Right cardiac atrium (tissue), 5 donors: ENCODE data around the gene RAB35. TPM values are rescaled to one million over a fixed set of nuclear protein-coding genes. Genes with fewer than 3 reads are reported as not detected.

Source experiments
- ATAC-seq, 2 donors: fragments of 200-7000 bp; cut with Tn5 transposase; one replicate each; pipeline versions ENCODE4 v1.8.0 to v1.9.1; 2020; ENCODE audit warnings: moderate library complexity in 2 of 2, mild to moderate bottlenecking in 1 of 2
- DNase-seq, 3 donors: peaks; one replicate each; pipeline ENCODE4 v3.0.0-alpha.2; 2020
- H3K27ac ChIP-seq: one replicate; pipeline ENCODE4 v1.5.1; 2013; ENCODE audit warnings: mild to moderate bottlenecking, low read length, control low read depth, moderate library complexity
- H3K27me3 ChIP-seq: one replicate; pipeline ENCODE4 v1.6.1; 2013; ENCODE audit not compliant: control insufficient read depth, insufficient read depth
- H3K4me1 ChIP-seq: one replicate; pipeline ENCODE4 v1.6.1; 2013; ENCODE audit warnings: low read length; ENCODE audit not compliant: control insufficient read depth, insufficient read depth
- H3K4me3 ChIP-seq: one replicate; pipeline ENCODE4 v1.5.1; 2013; ENCODE audit warnings: low read length, control low read depth
- H3K9me3 ChIP-seq: one replicate; pipeline ENCODE4 v1.6.1; 2013; ENCODE audit warnings: low read length; ENCODE audit not compliant: control insufficient read depth
- WGBS: extraction: QIAGEN DNeasy Blood & Tissue Kit; methylation state at CpG from one replicate; pipeline ENCODE4 v1.1.7; 2013; 5-methylcytosine and 5-hydroxymethylcytosine counted together
- intact Hi-C, 4 donors: fragments of 100-400 bp; cut with DNase I; formaldehyde crosslinking; loops; one replicate each; pipeline versions ENCODE4 v1.11.0 to v1.14.0; 2022 to 2023
- long read RNA-seq, 4 donors: library from polyadenylated mRNA; unstranded; transcript quantifications; one replicate each; pipeline ENCODE4 v2.0.0, GENCODE V29; 2020 to 2021
- polyA plus RNA-seq: library from polyadenylated mRNA; stranded (reverse); fragments of 200-250 nt; gene quantifications from one replicate; pipeline ENCODE4 v1.2.3, GENCODE V29; 2013
- total RNA-seq, 4 donors: library from RNA; stranded (reverse); fragmentation: NEBNext Ultra II Directional; extraction: Animal tissue kit (Norgen Biotek cat#: 25700); gene quantifications; one replicate each; pipeline ENCODE4 v1.2.1, GENCODE V29; 2021
- donor health status: healthy with polysubstance abuse.
- donor health status: DM: no; HTN: yes; CAD: no.
- donor health status: DM: no; HTN: no; CAD: no.
- donor health status: DM: no; HTN: yes; CAD: no; lungs with severe emphysema.
- donor health status: DM: yes; HTN: yes; CAD: no.

Gene RAB35
- total RNA-seq: 10 to 100 TPM; 21.3 to 32.0 (median 25.2) TPM
- polyA plus RNA-seq: 20.1 TPM
- long read RNA-seq, donor 1, transcript RAB35-201 (6 exons, 2,945 nt): major isoform, 8 of 14 reads
- long read RNA-seq, donor 1, partial matches to known transcripts: 0 of 14 reads
- long read RNA-seq, donor 1, other reads (novel, unspliced or antisense): 5 of 14 reads
- long read RNA-seq, donor 2, transcript RAB35-201 (6 exons, 2,945 nt): major isoform, 7 of 7 reads
- long read RNA-seq, donor 2, partial matches to known transcripts: 0 of 7 reads
- long read RNA-seq, donor 2, other reads (novel, unspliced or antisense): 0 of 7 reads
- long read RNA-seq, donor 3, transcript RAB35-201 (6 exons, 2,945 nt): major isoform, 43 of 64 reads
- long read RNA-seq, donor 3, partial matches to known transcripts: 1 of 64 reads
- long read RNA-seq, donor 3, other reads (novel, unspliced or antisense): 15 of 64 reads
- long read RNA-seq, donor 4, transcript RAB35-201 (6 exons, 2,945 nt): major isoform, 6 of 8 reads
- long read RNA-seq, donor 4, partial matches to known transcripts: 0 of 8 reads
- long read RNA-seq, donor 4, other reads (novel, unspliced or antisense): 2 of 8 reads

DNA sequence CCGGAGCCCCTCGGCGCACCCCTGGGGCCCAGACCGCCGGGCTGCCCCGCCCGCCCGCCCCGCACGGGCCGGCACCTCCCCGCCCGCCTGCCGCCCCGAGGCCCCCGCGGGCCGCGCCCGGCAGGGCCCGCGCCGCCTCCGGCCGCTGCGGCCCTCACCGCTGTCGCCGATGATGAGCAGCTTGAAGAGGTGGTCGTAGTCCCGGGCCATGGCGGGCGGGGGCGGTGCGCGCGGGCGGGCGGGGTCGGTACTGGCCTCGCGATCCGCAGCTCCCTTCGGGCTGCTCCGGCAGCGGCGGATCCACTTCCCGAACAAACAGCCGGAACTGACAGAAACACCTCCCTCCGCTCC is at the start of gene RAB35:
RAB35 (minus strand) TSS at position 313 of the 351 bp plus-strand sequence; CDS start at position 210, 103 bp downstream.
- ATAC-seq: no peak
- Histone ChIP-seq H3K9me3 (no peaks in the 10 kb centered on the region), H3K4me3 (peak within 1 kb of the TSS; percentile 98), H3K4me1 (peaks cover 16% of the 10 kb centered on the region), H3K27ac (peak within 1 kb of the TSS; percentile 89), H3K27me3 (no peaks in the 10 kb centered on the region)
- intact Hi-C loops: no loop called here
- DNase-seq: no peak
- WGBS: under 1% methylated on average over 50 of the region's 50 CpGs

DNA sequence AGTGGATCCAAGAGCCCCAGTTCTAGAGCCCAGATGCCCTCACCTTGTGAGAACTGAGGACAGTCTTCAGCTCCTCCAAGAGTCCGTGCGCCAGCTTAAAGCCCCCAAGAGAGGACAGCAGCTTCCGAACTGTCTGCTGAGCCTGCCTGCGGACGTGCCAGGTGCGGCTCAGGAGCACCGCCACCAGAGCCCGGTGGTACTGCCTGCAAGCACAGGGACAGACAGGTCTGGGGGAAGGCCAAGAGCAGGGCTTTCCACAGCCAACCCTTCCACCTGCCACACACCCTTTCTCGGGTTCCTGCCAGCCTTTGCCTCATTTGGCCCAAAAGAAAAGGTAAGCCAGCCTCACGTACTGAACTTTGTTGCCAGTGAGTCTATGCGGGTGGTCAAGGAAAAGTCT is 47.7 kb upstream of the RAB35 start:
- no peak for DNase-seq
- intact Hi-C loops: no loop called here
- no peak for ATAC-seq
- H3K4me3 ChIP-seq: no peak overlapping the region
- no peaks in the 10 kb centered on the region for H3K9me3 ChIP-seq
- 93% methylated on average over 11 of the region's 11 CpGs for WGBS
- no peaks in the 10 kb centered on the region for H3K27me3 ChIP-seq
- no peak overlapping the region for H3K27ac ChIP-seq
- H3K4me1 ChIP-seq: no peaks in the 10 kb centered on the region

DNA sequence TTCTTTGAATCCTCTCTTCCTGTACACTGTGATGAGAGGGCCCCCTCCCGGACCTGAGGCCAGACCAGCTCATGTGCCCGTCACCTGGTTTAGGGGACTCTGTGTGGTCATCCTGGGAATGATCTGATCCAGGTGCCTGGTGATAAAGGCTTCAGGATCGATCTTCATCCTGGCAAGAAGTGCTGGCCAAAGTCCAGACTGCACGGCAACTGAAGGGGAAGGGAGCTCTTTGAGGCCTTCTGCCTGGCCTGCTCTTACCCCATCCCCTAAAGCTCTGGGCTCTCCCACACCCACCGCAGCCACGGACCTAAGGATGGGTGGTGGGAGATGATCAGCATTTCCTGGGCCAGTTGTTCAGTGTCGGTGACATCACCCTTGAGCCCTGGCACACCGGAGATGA is 46.2 kb upstream of the RAB35 start:
- DNase-seq (no peak), ATAC-seq (no peak)
- 83% methylated on average over 8 of the region's 8 CpGs for WGBS
- no peaks in the 10 kb centered on the region for H3K27me3 ChIP-seq
- H3K27ac ChIP-seq: no peak overlapping the region
- no peak overlapping the region for H3K4me3 ChIP-seq
- H3K9me3 ChIP-seq: no peaks in the 10 kb centered on the region
- no peaks in the 10 kb centered on the region for H3K4me1 ChIP-seq
- intact Hi-C loops: no loop called here

DNA sequence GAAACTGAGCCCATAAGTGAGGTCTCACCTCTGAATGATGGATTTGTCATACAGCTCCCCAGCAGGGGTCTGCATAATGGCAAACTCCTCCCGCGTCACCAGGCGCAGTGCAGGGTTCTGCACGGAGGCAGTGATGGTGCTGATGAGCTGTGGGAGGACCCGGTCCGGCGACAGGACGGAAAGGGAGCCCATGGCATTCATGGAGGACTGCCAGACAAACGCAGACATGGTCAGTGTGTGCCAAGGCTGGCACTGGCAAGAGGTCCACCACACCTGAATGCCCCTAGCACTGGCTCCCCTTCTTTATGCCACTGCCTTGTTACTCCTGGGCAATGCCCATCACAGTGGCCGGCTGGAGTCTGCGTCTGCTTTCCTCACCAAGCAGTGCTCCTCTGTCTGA is 45.3 kb upstream of the RAB35 start:
- H3K4me3 ChIP-seq: no peak overlapping the region
- no peak overlapping the region for H3K27ac ChIP-seq
- no peaks in the 10 kb centered on the region for H3K27me3 ChIP-seq
- WGBS: 93% methylated on average over 11 of the region's 11 CpGs
- DNase-seq (no peak), ATAC-seq (no peak)
- H3K9me3 ChIP-seq: no peaks in the 10 kb centered on the region
- intact Hi-C loops: no loop called here
- H3K4me1 ChIP-seq: no peaks in the 10 kb centered on the region

DNA sequence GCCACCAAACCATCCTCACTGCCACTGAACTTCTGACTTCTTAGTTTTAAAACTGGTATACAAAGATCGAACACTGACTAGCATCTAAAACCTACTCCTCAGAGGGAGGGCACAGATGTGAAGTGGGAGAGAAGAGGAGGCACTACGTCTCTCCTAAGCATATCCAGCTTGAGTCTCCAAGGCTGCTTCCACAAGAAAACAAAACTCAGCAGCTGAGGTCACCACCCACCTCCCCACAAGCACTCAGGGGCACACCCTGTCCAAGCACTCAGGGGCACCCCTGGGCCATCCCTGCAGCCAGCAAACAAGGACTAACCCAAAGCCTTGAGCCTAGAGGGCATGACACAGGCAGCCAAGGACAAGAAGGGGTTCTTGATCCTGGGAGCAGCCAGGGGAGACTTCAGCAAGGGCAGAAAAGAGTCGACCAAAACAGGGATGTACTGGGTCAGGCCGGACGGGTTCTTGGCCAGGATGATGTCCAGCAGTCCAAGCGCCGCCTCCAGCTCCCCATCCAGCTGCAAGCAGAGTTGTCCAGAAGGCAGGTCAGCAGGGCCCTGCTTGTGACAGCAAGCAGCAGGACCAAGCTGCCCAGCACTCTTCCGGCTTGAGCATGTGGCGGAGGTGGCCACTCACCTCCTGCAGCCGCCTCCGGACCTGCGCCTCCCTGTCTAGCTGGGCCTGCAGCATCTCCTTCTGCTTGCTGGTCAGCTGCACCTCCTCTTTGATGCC is 43.1 kb upstream of the RAB35 start:
- Histone ChIP-seq H3K9me3 (no peaks in the 10 kb centered on the region), H3K4me3 (no peak overlapping the region), H3K4me1 (no peaks in the 10 kb centered on the region), H3K27me3 (no peaks in the 10 kb centered on the region), H3K27ac (no peak overlapping the region)
- WGBS: 86% methylated on average over 12 of the region's 12 CpGs
- ATAC-seq (peak; percentile 22), DNase-seq (peak in 1 of 3 donors; percentile 71)
- intact Hi-C loops: no loop called here

DNA sequence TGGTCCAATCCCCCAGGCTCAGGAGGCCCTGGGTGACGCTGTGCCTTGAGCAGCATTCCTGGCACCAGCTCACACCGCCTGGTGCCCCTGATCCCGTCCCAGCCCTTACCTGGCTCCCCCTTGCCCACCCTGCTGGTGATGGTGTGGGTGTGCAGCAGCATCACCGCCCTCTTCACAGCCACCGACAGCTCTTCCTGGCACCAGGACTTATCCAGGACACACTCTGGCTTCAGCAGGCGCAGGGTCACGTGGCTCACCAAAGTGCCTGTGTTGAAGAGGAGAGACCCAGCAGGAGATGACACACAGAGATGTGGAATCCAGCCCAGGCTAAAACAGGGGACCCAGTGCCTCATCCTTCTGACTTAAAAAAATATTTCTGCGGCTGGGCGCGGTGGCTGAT is 41.8 kb upstream of the RAB35 start:
- DNase-seq: no peak
- ATAC-seq: no peak
- Histone ChIP-seq H3K27ac (no peak overlapping the region), H3K4me3 (no peak overlapping the region), H3K9me3 (no peaks in the 10 kb centered on the region), H3K4me1 (no peaks in the 10 kb centered on the region), H3K27me3 (no peaks in the 10 kb centered on the region)
- WGBS: 96% methylated on average over 10 of the region's 10 CpGs
- intact Hi-C loops: no loop called here

DNA sequence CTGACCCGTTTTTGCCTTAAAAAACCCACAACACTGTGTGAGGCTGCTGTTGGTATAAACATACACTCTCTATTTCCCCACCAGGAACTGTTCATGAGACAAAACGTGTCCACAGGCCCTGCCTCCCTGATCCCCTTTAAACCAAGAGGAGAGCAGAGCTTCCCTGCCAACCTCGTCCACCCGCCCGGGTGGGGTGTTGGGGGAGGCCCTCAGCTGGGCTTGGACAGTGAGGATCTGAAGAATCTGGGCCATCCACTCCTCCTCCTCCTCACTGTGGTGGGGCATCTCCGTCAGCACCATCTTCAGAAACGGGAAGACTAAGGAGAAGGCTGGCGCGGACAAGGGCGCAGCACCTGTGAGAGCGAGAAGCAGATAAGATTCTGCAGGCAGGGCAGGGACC is 41.1 kb upstream of the RAB35 start:
- intact Hi-C loops: no loop called here
- ATAC-seq (no peak), DNase-seq (no peak)
- WGBS: 89% methylated on average over 11 of the region's 11 CpGs
- no peaks in the 10 kb centered on the region for H3K4me1 ChIP-seq
- H3K9me3 ChIP-seq: no peaks in the 10 kb centered on the region
- H3K4me3 ChIP-seq: no peak overlapping the region
- H3K27me3 ChIP-seq: no peaks in the 10 kb centered on the region
- no peak overlapping the region for H3K27ac ChIP-seq

DNA sequence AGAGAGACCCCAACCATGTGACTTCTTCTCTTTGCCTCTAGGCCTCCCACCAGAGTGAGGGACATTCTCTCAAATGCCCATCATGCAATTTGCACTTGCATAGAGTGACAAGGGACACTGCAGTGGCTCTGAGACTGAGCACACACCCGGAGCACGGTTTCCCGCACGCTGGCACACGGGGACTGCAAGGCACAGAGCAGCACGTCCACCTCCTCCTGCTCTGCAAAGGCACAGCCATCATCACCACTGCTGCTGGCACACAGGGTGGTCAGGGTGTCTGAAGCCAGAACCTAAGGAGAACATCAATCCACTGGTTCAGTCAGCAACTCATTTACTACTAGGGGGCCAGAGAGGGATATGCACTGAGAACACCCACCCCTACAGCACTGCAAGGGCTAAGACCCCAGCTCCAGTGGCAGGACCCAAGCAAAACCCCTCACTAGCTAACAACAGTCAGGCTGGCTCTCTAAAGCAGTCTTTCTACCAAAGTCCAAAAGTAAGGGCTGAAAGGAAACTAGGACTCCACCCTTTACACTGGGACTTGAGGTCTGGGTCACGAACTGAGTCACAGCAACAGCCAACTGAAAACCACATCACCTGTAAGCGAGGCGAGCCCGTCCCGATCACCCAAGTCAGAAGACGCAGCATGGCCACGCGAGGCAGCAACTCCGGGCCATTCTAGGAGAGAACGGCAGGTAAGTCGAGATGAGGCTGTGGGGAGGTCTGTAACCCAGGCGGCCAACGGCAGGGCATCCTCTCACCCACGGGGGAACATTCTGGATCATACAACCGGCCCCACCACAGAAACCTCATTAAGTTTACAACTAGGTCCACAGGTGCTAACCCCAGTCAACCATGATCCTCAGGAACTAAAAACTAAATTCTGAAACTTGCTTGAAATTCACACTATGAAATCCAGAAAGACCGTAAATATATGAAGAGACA is 40.0 kb upstream of the RAB35 start:
- DNase-seq: no peak
- Histone ChIP-seq H3K4me1 (no peaks in the 10 kb centered on the region), H3K27me3 (no peaks in the 10 kb centered on the region), H3K27ac (no peak overlapping the region), H3K9me3 (no peaks in the 10 kb centered on the region), H3K4me3 (no peak overlapping the region)
- ATAC-seq: no peak
- 93% methylated on average over 22 of the region's 22 CpGs for WGBS
- intact Hi-C loops: no loop called here

DNA sequence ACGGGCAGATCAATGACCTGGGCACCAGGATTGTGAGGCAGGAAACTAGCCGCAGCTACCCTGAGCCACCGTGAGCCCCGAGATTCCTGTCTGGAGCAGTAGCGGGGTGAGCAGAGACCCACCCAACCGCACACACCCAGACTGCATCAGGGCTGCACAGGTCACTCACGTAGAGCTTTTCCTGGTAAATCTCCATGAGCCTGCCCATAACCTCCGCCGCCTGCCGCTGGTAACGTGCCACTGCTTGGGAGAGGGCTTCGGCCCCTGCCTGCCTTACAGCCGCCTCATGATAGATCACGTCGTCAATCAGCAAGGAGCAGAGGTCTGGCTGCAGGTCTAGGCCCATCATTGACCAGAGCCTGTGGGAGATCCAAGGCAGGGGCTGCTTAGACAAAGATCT is 38.5 kb upstream of the RAB35 start:
- intact Hi-C loops: no loop called here
- Histone ChIP-seq H3K9me3 (no peaks in the 10 kb centered on the region), H3K27ac (no peak overlapping the region), H3K4me1 (no peaks in the 10 kb centered on the region), H3K4me3 (no peak overlapping the region), H3K27me3 (no peaks in the 10 kb centered on the region)
- WGBS: 95% methylated on average over 15 of the region's 15 CpGs
- DNase-seq (no peak), ATAC-seq (no peak)

DNA sequence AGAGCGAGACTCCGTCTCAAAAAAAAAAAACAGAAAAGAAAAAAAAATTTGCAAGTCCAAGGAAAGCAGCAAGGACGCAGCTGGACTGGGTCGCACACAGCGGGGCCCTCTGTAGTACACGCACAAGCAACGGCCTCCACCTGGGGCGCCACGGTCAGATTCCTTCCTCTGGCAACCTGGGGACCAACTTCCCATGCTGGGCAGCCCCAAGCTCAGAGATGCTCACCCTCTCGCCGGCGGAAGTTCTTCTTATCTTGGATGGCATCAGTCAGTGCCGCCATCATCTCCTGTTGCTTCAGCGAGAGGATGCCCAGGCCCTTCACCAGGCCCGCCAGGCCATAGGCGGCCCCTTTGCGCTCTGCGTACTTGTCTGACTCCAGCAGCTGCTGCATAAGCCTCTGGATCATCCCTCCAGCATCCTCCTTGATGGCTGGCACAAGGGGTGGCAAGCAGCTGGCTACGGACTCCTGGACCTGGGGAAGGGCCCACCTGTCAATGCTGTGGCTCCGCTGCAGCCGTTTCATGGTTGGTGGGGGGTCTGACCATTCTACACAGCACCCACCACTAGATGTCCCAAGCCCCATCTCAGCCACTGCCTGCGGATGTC is 34.5 kb upstream of the RAB35 start:
- H3K27ac ChIP-seq: no peak overlapping the region
- no peaks in the 10 kb centered on the region for H3K27me3 ChIP-seq
- H3K4me1 ChIP-seq: no peaks in the 10 kb centered on the region
- DNase-seq: no peak
- no peaks in the 10 kb centered on the region for H3K9me3 ChIP-seq
- H3K4me3 ChIP-seq: no peak overlapping the region
- WGBS: 95% methylated on average over 22 of the region's 22 CpGs
- intact Hi-C loops: no loop called here
- no peak for ATAC-seq
